HepG2 (cell line): ENCODE results near the gene TMPO. TPM values are rescaled to one million over a fixed set of nuclear protein-coding genes. Genes with fewer than 3 reads are reported as not detected.
A peak's percentile ranks its signal among the peaks of the same experiment; 100 is the strongest.

Experiments
- ATF7-NPFF ChIP-seq: sonication (generic); formaldehyde crosslinking; IDR thresholded peaks from 2 replicates; pipeline ENCODE4 v1.8.1; 2023; ENCODE audit warnings: mild to moderate bottlenecking, low read depth, missing genetic modification reagents, moderate library complexity
- CBX1 ChIP-seq: IDR thresholded peaks from one replicate; pipeline ENCODE4 v1.6.1; 2016; ENCODE audit warnings: antibody characterized with exemption, low read depth
- CTCF ChIP-seq: sonication (generic); formaldehyde crosslinking; IDR thresholded peaks from 2 replicates; pipeline ENCODE4 v1.5.0; 2020; ENCODE audit warnings: mild to moderate bottlenecking, missing genetic modification reagents, moderate library complexity
- FOXJ3 ChIP-seq: sonication (generic); formaldehyde crosslinking; IDR thresholded peaks from 2 replicates; pipeline ENCODE4 v1.4.0; 2020; ENCODE audit warnings: missing genetic modification reagents, mild to moderate bottlenecking, borderline replicate concordance
- GTF2F1 ChIP-seq: fragments of 150-350 bp; IDR thresholded peaks from 2 replicates; pipeline ENCODE4 v1.6.1; 2014; ENCODE audit warnings: low read length
- HDAC2 ChIP-seq: sonication (generic); formaldehyde crosslinking; IDR thresholded peaks from 2 replicates; pipeline ENCODE4 v1.4.0; 2020; ENCODE audit warnings: missing genetic modification reagents
- MED8 ChIP-seq: sonication (generic); formaldehyde crosslinking; IDR thresholded peaks from 2 replicates; pipeline ENCODE4 v1.8.1; 2023; ENCODE audit warnings: mild to moderate bottlenecking, missing genetic modification reagents; ENCODE audit not compliant: insufficient replicate concordance
- MXD3 ChIP-seq: IDR thresholded peaks from 2 replicates; pipeline ENCODE4 v1.6.1; 2016; ENCODE audit warnings: mild to moderate bottlenecking, missing biosample characterization, missing genetic modification reagents
- MXI1 ChIP-seq: IDR thresholded peaks from 3 replicates; pipeline ENCODE4 v1.6.1; 2012; ENCODE audit warnings: low read depth, low read length, inconsistent platforms, borderline replicate concordance
- ONECUT2 ChIP-seq: sonication (generic); formaldehyde crosslinking; IDR thresholded peaks from 2 replicates; pipeline ENCODE4 v1.4.0; 2020; ENCODE audit warnings: missing genetic modification reagents
- PHF5A ChIP-seq: IDR thresholded peaks from one replicate; pipeline ENCODE4 v1.6.1; 2018; ENCODE audit warnings: low read depth, missing genetic modification reagents; ENCODE audit not compliant: unreplicated experiment
- POLR2A ChIP-seq, 2 experiments: IDR thresholded peaks; 2 replicates each; pipeline ENCODE4 v1.6.1; 2011; ENCODE audit warnings: low read depth in 2 of 2, low read length in 2 of 2, mild to moderate bottlenecking in 1 of 2, moderate library complexity in 1 of 2; ENCODE audit not compliant: insufficient read depth in 1 of 2
- REPIN1 ChIP-seq: sonication (generic); formaldehyde crosslinking; IDR thresholded peaks from 2 replicates; pipeline ENCODE4 v1.8.0; 2022; ENCODE audit warnings: missing genetic modification reagents, low read depth, mild to moderate bottlenecking, borderline replicate concordance
- RFXAP ChIP-seq: sonication (generic); formaldehyde crosslinking; IDR thresholded peaks from 2 replicates; pipeline ENCODE4 v1.4.0; 2020; ENCODE audit warnings: missing genetic modification reagents, borderline replicate concordance
- RXRB ChIP-seq: IDR thresholded peaks from 2 replicates; pipeline ENCODE4 v1.6.1; 2016; ENCODE audit warnings: borderline replicate concordance, missing genetic modification reagents, missing compliant biosample characterization
- SMAD9 ChIP-seq: sonication (generic); formaldehyde crosslinking; IDR thresholded peaks from 2 replicates; pipeline ENCODE4 v1.5.1; 2020; ENCODE audit warnings: mild to moderate bottlenecking, missing genetic modification reagents
- SMARCC2 ChIP-seq: fragments of 450-650 bp; IDR thresholded peaks from 2 replicates; pipeline ENCODE4 v1.6.1; 2017; ENCODE audit warnings: antibody characterized with exemption, mild to moderate bottlenecking
- SYNCRIP ChIP-seq: fragments of 200-400 bp; formaldehyde crosslinking; IDR thresholded peaks from 2 replicates; pipeline ENCODE4 v1.6.1; 2018; ENCODE audit warnings: mild to moderate bottlenecking, low read depth, low read length; ENCODE audit not compliant: insufficient read depth
- ZEB1 ChIP-seq: IDR thresholded peaks from 2 replicates; pipeline ENCODE4 v1.6.1; 2012; ENCODE audit warnings: mild to moderate bottlenecking, low read depth, inconsistent platforms; ENCODE audit not compliant: insufficient replicate concordance
- ZFP90 ChIP-seq: sonication (generic); formaldehyde crosslinking; IDR thresholded peaks from 2 replicates; pipeline ENCODE4 v1.8.0; 2022; ENCODE audit warnings: missing genetic modification reagents, mild to moderate bottlenecking, inconsistent platforms, borderline replicate concordance
- ZNF264 ChIP-seq: sonication (generic); formaldehyde crosslinking; IDR thresholded peaks from 2 replicates; pipeline ENCODE4 v1.4.0; 2020; ENCODE audit warnings: missing genetic modification reagents
- ZNF329 ChIP-seq: sonication (generic); formaldehyde crosslinking; IDR thresholded peaks from 2 replicates; pipeline ENCODE4 v1.9.0; 2021; ENCODE audit warnings: low read depth, mild to moderate bottlenecking, missing genetic modification reagents
- ZNF431 ChIP-seq: sonication (generic); formaldehyde crosslinking; IDR thresholded peaks from 2 replicates; pipeline ENCODE4 v1.9.0; 2022; ENCODE audit warnings: missing genetic modification reagents, low read depth, mild to moderate bottlenecking, borderline replicate concordance
- ZNF687 ChIP-seq: sonication (generic); formaldehyde crosslinking; IDR thresholded peaks from 2 replicates; pipeline ENCODE4 v1.5.1; 2020; ENCODE audit warnings: mild to moderate bottlenecking, missing genetic modification reagents, moderate library complexity
- polyA plus RNA-seq, 8 experiments: library from polyadenylated mRNA; depleted of rRNA in 3 of 8; stranded (reverse) in 7 of 8; unstranded in 1 of 8; fragments of >200 nt; fragmentation: Illumina TruSeq in 4 of 8; extraction: Trizol in 4 of 8; gene quantifications; 2 replicates each; pipeline versions ENCODE4 v1.2.1 to v1.2.3, GENCODE V29; 2011 to 2016; ENCODE audit warnings: low read depth in 4 of 8, missing spikeins in 1 of 8, mixed read lengths in 1 of 8; ENCODE audit not compliant: insufficient read depth in 1 of 8
- total RNA-seq, 5 experiments: library from RNA; depleted of rRNA; stranded (reverse); fragments of >200 nt; fragmentation: Illumina TruSeq; extraction: Trizol; gene quantifications; 2 replicates each; pipeline ENCODE4 v1.2.3, GENCODE V29; 2016; ENCODE audit warnings: low read depth in 1 of 5

TMPO gene
- total and polyA plus RNA-seq, 2 of the 13 experiments (the other 11 are each of a cell fraction or from before 2014, with no cell fraction given), result 24.2 to 167 TPM

- TF ChIP-seq ZNF687 (CRISPR knock-in tag), result peak; percentile 72
- no peak for TF ChIP-seq MXD3 (CRISPR knock-in tag)
- peak; percentile 35; the same call in 1 of the 2 replicates for TF ChIP-seq ZFP90 (CRISPR knock-in tag)
- peak; percentile 19 for TF ChIP-seq CBX1
- TF ChIP-seq ONECUT2, result peak; percentile 40; the same call in 1 of the 2 replicates
- peak; percentile 43; the same call in 1 of the 3 replicates for TF ChIP-seq MXI1
- no peak for TF ChIP-seq GTF2F1
- TF ChIP-seq RFXAP (CRISPR knock-in tag), result peak; percentile 33; the same call in 1 of the 2 replicates
- no peak for TF ChIP-seq SYNCRIP
- no peak for TF ChIP-seq SMAD9
- peak; percentile 57; the same call in 1 of the 2 replicates for TF ChIP-seq FOXJ3 (CRISPR knock-in tag)
- TF ChIP-seq ZNF264, result peak; percentile 50
- TF ChIP-seq POLR2A (IDR thresholded peaks at IDR 0.05; ENCODE audit: insufficient read depth in 1 of 2, low read depth in 2 of 2, low read length in 2 of 2), result peak; percentile 17 to 45; a peak in 1 of 4 replicates
- no peak for TF ChIP-seq ZNF329 (CRISPR knock-in tag)
- TF ChIP-seq ZEB1, result peak; percentile 39
- TF ChIP-seq CTCF (CRISPR knock-in tag), result peak; percentile 69
- TF ChIP-seq PHF5A (CRISPR knock-in tag), result no peak
- TF ChIP-seq SMARCC2, result no peak
- peak; percentile 57; the same call in 1 of the 2 replicates for TF ChIP-seq ATF7-NPFF (CRISPR knock-in tag)
- 0 out of 2 replicates have a peak, but pooled peaks have one; percentile 35 for TF ChIP-seq HDAC2 (CRISPR knock-in tag)
- TF ChIP-seq ZNF431 (CRISPR knock-in tag), result 0 out of 2 replicates have a peak, but pooled peaks have one; percentile 71
- TF ChIP-seq MED8 (CRISPR knock-in tag), result no peak
- peak; percentile 10; the same call in 1 of the 2 replicates for TF ChIP-seq REPIN1
- 0 out of 2 replicates have a peak, but pooled peaks have one; percentile 18 for TF ChIP-seq RXRB (CRISPR knock-in tag)
Observed at GRCh38 chr12:98516111-98516873, 902 bp downstream of the TMPO start (continued).
